Measurements from ENCODE around the gene GP9.

Gene GP9

DNA sequence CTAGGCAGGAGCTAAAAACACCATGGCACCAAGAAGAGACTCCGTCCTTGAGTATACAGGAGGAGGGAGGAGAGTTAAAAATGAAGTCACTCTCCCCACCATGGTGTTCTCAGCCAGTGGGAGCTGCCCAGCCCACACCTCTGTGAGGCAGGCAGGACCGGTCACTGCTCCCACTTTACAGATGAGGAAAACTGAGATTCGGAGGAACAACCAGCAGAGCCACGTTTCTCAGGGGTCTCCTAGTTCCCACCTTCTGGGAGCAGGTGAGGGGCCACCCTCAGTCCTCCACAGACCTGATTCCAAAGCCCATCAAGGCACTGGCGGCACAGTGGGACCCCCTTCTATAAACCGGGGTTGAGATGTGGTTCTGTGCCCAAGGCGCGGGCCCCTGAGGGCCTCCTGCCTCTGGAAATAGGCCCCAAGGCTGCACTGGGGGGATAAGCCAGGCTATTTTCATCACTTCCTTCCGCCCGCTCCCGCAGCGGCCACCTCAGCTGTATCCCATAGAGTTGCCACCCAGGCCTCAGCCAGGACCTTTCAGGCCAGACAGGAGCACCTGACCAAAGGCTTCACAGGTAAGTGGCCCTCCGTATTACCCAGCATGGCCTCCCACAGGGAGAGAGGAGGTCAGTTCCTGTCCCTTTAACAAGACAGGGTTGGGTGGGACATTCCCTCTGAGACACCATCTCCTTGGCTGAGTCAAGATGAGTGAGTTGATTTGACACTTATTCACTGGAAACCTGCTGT is at the start of gene GP9:
TSS of gene GP9 (plus strand) at position 504 of the 747 bp plus-strand sequence. CDS start 961 bp downstream, outside the sequence.
- DNase-seq (ENCODE audit: low spot score in 2 of 2), result no peak
- no peaks in the 10 kb centered on the region for H3K4me1 ChIP-seq
- in situ Hi-C loops (cut with MboI; ENCODE audit: low sequenced_read_pairs), result no loop called here

DNA sequence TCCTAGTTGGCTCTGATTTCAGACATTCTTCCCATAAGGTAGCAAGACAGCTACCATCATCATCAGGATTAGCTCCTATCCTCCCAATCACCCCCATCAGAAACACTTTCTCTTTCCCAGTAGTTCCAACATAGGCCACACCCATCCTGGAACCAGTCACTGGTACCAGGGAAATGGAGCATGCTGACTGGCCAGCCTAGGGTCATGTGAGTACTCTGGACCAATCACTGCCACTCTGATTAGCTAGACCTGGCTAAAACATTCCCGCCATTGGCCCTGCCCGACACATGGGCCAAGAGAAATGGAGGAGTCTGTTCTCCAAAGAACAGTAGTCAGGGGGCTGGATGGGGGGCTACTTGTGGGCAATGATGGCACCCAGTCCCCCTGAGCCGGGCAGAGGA is 47.1 kb upstream of the GP9 start:
- DNase-seq (ENCODE audit: low spot score in 2 of 2), result no peak
- Histone ChIP-seq H3K27me3 (ENCODE audit: low read depth) (no peaks in the 10 kb centered on the region), H3K36me3 (replicated peaks) (no peaks in the 10 kb centered on the region), H3K9me3 (peaks cover 2% of the 10 kb centered on the region; the same call in 1 of the 2 replicates), H3K4me1 (no peaks in the 10 kb centered on the region), H3K4me3 (no peak overlapping the region)
- in situ Hi-C loops (cut with MboI; ENCODE audit: low sequenced_read_pairs), result no loop called here

More for the DNA sequence above, at the start of gene GP9:
- Histone ChIP-seq H3K27me3 (ENCODE audit: low read depth) (no peaks in the 10 kb centered on the region), H3K4me3 (no peak within 1 kb of the TSS), H3K36me3 (replicated peaks) (no peaks in the 10 kb centered on the region), H3K9me3 (no peaks in the 10 kb centered on the region)

DNA sequence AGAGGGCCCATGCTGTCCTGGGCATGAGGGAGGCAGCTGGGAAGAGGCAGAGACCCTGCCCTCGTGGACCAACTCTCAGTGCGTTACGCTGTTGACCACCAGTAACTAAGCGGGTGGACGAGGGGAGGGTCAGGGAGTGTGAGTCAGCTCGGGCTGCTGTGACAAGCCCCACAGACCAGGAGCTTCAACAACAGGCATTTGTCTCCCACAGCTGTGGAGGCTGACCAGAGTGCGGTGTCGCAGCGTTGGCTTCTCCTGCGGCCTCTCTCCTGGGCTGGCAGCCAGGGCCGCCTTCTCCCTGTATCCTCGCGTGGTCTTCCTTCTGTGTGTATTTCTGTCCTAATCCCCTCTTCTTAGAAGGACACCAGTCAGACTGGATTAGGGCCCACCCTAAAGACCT is 46.4 kb upstream of the GP9 start:
- in situ Hi-C loops (cut with MboI; ENCODE audit: low sequenced_read_pairs), result no loop called here
- Histone ChIP-seq H3K9me3 (peaks cover 2% of the 10 kb centered on the region; the same call in 1 of the 2 replicates), H3K4me1 (no peaks in the 10 kb centered on the region), H3K36me3 (replicated peaks) (no peaks in the 10 kb centered on the region), H3K4me3 (no peak overlapping the region), H3K27me3 (ENCODE audit: low read depth) (no peaks in the 10 kb centered on the region)
- no peak for DNase-seq (ENCODE audit: low spot score in 2 of 2)

DNA sequence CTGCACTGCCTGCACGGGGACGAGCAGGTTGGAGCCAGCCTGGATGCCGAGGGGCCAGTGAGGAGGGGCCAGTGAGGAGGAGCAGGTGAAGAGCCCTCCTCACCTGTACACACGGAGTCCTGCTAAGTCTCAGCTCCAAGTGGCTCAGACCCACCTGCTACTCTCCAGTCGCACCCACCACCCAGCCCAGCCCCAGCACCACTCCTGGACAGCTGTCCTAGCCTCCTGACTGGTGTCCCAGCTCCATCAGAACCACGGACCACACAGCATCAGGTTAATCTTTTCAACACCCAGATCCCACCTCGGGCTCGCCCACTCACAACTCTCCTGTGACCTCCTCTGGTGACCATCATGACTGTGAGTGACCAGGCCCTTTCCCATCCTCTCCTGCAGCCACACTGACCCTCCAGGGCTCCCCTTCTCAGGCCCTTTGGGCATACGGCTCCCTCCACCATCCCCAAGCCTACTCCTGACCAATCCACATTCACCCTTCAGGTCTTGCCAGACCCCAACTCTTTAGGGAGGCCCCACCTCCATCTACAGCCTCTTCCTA is 45.7 kb upstream of the GP9 start:
- Histone ChIP-seq H3K9me3 (peaks cover 2% of the 10 kb centered on the region; the same call in 1 of the 2 replicates), H3K4me1 (no peaks in the 10 kb centered on the region), H3K4me3 (no peak overlapping the region), H3K27me3 (ENCODE audit: low read depth) (no peaks in the 10 kb centered on the region), H3K36me3 (replicated peaks) (no peaks in the 10 kb centered on the region)
- in situ Hi-C loops (cut with MboI; ENCODE audit: low sequenced_read_pairs), result no loop called here
- no peak for DNase-seq (ENCODE audit: low spot score in 2 of 2)

DNA sequence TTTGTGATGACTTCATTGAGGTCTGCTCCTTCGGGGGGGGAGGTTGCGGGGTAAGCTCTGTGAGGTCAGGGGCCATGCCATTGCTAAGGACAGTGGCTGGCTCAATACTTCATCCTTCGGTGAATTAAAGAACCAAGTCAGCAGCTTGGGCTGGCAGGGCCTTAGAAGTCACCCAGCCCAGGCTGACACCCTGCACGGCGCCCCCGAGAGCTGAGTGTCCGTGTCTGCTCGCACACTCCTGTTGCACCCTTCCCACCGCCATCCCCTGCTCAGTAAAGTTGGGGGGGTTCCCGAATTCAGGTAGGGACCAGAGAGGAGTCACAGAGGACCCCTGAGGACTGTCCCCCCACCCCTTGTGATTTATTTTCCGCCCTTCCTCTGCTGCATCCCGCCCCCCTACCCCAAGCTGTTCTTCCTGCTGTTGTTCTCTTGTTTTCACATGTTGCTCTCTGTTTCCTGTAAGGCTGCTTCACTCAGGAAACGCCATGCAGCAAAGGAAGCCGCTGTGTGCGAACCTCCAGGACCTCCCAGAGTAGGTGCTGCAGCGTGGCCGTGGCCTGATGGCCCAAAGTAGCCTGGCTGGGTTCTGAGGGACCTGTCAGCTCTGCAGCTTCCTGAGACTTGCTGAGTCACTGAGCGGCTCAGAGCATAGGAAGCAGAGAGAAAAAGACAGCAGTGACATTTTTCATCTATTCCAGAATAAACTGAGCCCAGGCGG is 45.0 kb upstream of the GP9 start:
- no peak overlapping the region for H3K4me3 ChIP-seq
- in situ Hi-C loops (cut with MboI; ENCODE audit: low sequenced_read_pairs), result no loop called here
- no peaks in the 10 kb centered on the region for H3K27me3 ChIP-seq (ENCODE audit: low read depth)
- H3K4me1 ChIP-seq, result no peaks in the 10 kb centered on the region
- peaks cover 2% of the 10 kb centered on the region; the same call in 1 of the 2 replicates for H3K9me3 ChIP-seq
- no peaks in the 10 kb centered on the region for H3K36me3 ChIP-seq (replicated peaks)
- no peak for DNase-seq (ENCODE audit: low spot score in 2 of 2)

DNA sequence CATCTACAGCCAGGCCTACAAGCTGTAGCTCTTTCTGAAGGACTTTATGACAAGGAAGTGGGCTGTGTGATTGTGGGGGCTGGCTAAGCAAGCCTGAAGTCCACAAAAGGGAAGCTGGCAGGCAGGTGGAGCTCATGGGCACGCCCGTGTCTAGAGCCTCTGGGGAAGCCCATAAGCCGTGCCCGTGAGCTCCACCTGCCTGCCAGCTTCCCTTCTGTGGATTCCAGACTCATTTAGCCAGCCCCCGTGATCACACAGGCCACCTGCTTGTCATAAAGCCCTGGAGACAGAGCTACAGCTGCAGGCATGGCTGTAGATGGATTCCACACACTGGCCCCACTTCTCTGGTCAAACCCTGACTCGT is 44.2 kb upstream of the GP9 start:
- H3K27me3 ChIP-seq (ENCODE audit: low read depth), result no peaks in the 10 kb centered on the region
- in situ Hi-C loops (cut with MboI; ENCODE audit: low sequenced_read_pairs), result no loop called here
- H3K36me3 ChIP-seq (replicated peaks), result no peaks in the 10 kb centered on the region
- no peak overlapping the region for H3K4me3 ChIP-seq
- H3K4me1 ChIP-seq, result no peaks in the 10 kb centered on the region
- peaks cover 2% of the 10 kb centered on the region; the same call in 1 of the 2 replicates for H3K9me3 ChIP-seq
- no peak for DNase-seq (ENCODE audit: low spot score in 2 of 2)

DNA sequence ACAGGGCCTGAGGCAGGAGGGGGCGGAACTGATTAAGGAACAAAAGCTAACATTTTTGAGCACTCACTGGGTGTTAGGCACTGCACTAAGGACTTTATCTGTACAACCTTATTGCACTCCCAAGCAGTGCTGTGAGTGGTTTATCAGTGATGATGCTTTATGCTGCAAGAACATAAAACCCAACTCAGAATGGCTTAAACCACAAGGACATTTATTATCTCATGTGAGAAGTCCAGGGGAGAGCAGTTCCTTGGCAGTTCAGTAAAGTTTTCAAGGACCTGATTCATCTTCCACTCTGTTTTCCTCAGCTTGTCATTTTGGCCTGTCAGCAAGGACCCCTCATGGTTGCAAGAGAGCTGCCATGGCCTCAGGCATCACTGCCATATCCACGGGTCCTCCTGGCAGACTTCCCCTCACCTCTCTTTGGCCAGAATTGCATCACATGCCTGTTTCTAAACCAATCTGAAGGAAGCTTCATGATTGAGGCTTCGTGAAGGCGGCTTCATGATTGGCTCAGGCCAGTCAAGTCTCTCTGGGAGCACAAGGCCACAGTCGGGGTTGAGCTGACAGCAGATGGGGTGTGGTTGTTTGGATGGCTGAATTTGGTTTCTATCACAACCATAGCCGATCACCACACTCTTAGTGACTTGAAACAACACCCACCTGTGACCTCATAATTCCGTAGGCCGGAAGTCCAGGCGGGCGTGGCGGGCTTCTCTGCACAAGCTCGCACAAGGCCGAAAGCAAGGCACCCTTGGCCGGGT is 43.7 kb upstream of the GP9 start:
- Histone ChIP-seq H3K27me3 (ENCODE audit: low read depth) (no peaks in the 10 kb centered on the region), H3K36me3 (replicated peaks) (no peaks in the 10 kb centered on the region), H3K9me3 (peaks cover 2% of the 10 kb centered on the region; the same call in 1 of the 2 replicates), H3K4me1 (no peaks in the 10 kb centered on the region), H3K4me3 (no peak overlapping the region)
- no peak for DNase-seq (ENCODE audit: low spot score in 2 of 2)
- in situ Hi-C loops (cut with MboI; ENCODE audit: low sequenced_read_pairs), result no loop called here

DNA sequence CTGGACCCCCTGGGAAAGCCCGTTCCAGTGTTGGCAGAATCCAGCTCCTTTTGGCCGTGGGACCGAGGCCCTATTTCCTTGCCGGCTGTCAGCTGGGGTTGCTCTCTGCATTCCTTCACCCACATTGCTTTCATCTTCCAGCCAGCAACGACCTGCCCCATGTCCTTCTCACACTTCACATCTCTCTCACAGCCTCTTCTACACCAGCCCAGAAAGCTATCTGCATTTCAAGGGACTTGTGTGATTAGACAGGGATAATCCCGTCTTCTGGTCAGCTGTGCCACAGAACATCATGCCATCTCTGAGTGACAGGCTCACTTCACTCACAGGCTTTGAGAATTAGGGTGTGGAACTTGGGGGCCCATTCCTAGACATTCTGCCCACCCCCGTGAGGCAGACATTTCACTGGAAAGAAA is 43.1 kb upstream of the GP9 start:
- Histone ChIP-seq H3K4me1 (no peaks in the 10 kb centered on the region), H3K4me3 (no peak overlapping the region), H3K36me3 (replicated peaks) (no peaks in the 10 kb centered on the region), H3K9me3 (peaks cover 2% of the 10 kb centered on the region; the same call in 1 of the 2 replicates), H3K27me3 (ENCODE audit: low read depth) (no peaks in the 10 kb centered on the region)
- no peak for DNase-seq (ENCODE audit: low spot score in 2 of 2)
- in situ Hi-C loops (cut with MboI; ENCODE audit: low sequenced_read_pairs), result no loop called here

DNA sequence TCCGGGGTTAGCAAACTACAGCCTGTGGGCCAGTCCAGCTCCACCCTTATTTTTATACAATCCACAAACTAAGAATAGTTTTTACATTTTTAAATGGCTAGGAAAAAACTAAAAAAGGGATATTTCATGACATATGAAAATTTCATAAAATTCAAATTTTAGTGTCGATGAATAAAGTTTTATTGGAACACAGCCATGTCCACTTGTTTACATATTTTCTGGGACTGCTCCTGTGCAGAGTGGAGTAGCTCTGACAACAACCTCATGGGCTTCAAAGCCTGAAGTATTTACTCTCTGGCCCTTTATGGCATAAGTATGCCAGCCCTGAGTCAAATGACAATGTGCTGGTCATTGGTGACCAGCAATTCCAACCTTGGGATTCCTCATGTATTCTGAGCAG is 42.3 kb upstream of the GP9 start:
- Histone ChIP-seq H3K9me3 (no peaks in the 10 kb centered on the region), H3K27me3 (ENCODE audit: low read depth) (no peaks in the 10 kb centered on the region), H3K36me3 (replicated peaks) (no peaks in the 10 kb centered on the region), H3K4me1 (no peaks in the 10 kb centered on the region), H3K4me3 (no peak overlapping the region)
- in situ Hi-C loops (cut with MboI; ENCODE audit: low sequenced_read_pairs), result no loop called here
- no peak for DNase-seq (ENCODE audit: low spot score in 2 of 2)

DNA sequence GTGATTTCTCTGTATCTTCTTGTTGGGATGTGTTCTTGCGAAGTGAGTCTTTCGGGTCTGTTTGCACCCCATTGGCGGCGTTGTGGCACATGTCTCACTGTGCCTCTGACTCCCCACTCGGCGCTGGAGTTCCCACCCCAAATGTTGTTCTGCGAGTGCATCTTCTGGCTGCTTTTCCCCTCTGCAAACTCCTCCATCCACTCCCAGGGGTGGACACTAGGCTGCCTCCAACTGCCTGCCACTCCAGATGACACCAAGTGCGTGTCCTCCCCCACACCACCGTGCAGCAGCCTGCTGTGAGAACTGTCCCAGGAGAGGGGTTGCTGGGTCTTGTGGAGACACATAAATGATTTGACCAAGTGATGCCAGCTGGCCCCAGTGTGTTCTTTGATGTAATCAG is 41.8 kb upstream of the GP9 start:
- Histone ChIP-seq H3K9me3 (no peaks in the 10 kb centered on the region), H3K4me3 (no peak overlapping the region), H3K4me1 (no peaks in the 10 kb centered on the region), H3K27me3 (ENCODE audit: low read depth) (no peaks in the 10 kb centered on the region), H3K36me3 (replicated peaks) (no peaks in the 10 kb centered on the region)
- in situ Hi-C loops (cut with MboI; ENCODE audit: low sequenced_read_pairs), result no loop called here
- no peak for DNase-seq (ENCODE audit: low spot score in 2 of 2)

DNA sequence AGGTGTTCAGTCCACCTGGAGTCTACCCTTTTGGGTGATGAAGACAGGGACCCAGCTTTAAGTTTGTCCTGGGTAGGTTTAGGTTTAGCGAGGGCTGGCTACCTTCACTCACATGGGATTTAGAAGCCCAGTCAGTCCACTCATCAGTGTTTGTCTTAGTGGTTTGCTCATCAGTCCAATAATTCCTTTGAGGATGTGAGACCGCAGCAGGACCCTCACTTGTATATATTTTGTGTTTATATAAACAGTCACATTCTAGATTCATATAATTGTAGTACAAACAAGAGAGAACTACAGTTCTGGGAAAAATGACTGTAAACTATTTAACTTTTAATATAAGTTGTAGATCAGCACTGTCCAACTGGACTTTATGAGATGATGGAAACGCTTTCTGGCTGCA is 41.3 kb upstream of the GP9 start:
- DNase-seq (ENCODE audit: low spot score in 2 of 2), result no peak
- H3K4me1 ChIP-seq, result no peaks in the 10 kb centered on the region
- H3K4me3 ChIP-seq, result no peak overlapping the region
- no peaks in the 10 kb centered on the region for H3K27me3 ChIP-seq (ENCODE audit: low read depth)
- in situ Hi-C loops (cut with MboI; ENCODE audit: low sequenced_read_pairs), result no loop called here
- H3K36me3 ChIP-seq (replicated peaks), result no peaks in the 10 kb centered on the region
- H3K9me3 ChIP-seq, result no peaks in the 10 kb centered on the region

DNA sequence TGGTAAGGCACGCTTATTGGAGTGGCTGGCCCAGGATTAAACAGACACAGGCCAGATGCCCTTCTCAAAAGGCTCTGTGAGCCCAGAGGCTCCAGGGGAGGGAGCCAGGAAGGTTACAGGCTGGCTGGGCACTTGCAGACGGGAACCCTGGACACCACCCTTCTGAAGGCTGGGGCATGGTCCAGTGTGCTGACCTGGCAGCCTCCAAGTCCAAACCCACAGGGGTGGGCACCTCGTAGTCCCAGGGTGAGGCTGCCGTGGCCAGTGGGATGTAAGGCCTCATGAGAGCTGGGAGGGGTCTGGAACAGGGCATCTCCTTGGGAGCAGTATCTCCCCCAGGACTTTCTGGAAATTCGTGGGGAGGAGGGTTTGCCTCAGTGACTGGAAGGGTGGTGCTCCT is 39.9 kb upstream of the GP9 start:
- H3K27me3 ChIP-seq (ENCODE audit: low read depth), result no peaks in the 10 kb centered on the region
- H3K9me3 ChIP-seq, result no peaks in the 10 kb centered on the region
- no peak for DNase-seq (ENCODE audit: low spot score in 2 of 2)
- H3K4me1 ChIP-seq, result no peaks in the 10 kb centered on the region
- in situ Hi-C loops (cut with MboI; ENCODE audit: low sequenced_read_pairs), result no loop called here
- H3K36me3 ChIP-seq (replicated peaks), result no peaks in the 10 kb centered on the region
- no peak overlapping the region for H3K4me3 ChIP-seq

DNA sequence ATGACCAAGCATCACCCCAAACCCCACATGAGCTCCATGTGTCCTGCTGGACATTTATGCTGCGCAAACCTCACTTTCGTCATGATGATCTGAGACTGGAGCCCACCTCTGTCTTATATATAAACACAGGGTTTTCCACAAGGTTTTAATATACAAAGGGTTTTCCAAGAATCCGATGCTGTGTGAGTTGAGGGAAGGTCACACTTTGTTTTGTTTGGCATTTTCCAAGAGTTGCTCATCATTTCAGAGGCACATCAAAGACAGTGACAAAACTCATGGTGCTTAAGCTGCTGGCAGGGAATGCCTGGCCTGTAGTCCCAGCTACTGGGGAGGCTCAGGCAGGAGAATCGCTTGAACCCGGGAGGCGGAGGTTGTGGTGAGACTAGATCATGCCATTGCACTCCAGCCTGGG is 39.4 kb upstream of the GP9 start:
- no peaks in the 10 kb centered on the region for H3K9me3 ChIP-seq
- H3K4me1 ChIP-seq, result no peaks in the 10 kb centered on the region
- H3K36me3 ChIP-seq (replicated peaks), result no peaks in the 10 kb centered on the region
- H3K4me3 ChIP-seq, result no peak overlapping the region
- in situ Hi-C loops (cut with MboI; ENCODE audit: low sequenced_read_pairs), result no loop called here
- no peak for DNase-seq (ENCODE audit: low spot score in 2 of 2)
- H3K27me3 ChIP-seq (ENCODE audit: low read depth), result no peaks in the 10 kb centered on the region

All from HAP-1 (cell line).